DMS 273 (cell line): ENCODE measurements around the gene SVEP1.
"Not testable (repeated sequence)": the region's sequence is repeated elsewhere in the genome, so short reads cannot be mapped to it uniquely, and the experiment has no call there.

Experiments
- DNase-seq: peaks from one replicate; lab custom pipeline; 2025; ENCODE audit not compliant: unreplicated experiment; lab: John Stamatoyannopoulos, UW

Gene SVEP1

GRCh38 chr9:110383491-110383890 lies 196.1 kb downstream of the SVEP1 start:
- DNase-seq = no peak

DNA sequence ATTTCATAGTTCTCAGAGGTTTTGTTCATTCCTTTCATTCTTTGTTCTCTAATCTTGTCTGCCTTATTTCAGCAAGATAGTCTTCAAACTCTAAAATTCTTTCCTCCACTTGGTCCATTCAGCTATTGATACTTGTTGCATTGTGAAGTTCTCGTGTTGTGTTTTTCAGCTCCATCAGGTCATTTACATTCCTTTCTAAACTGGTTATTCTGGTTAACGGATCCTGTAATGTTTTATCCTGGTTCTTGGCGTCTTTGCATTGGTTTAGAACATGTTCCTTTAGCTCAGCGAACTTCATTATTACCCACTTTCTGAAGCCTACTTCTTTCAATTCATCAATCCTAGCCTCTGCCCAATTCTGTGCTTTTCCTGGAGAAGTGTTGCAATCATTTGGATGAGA lies 196.8 kb downstream of the SVEP1 start:
- no peak for DNase-seq

DNA sequence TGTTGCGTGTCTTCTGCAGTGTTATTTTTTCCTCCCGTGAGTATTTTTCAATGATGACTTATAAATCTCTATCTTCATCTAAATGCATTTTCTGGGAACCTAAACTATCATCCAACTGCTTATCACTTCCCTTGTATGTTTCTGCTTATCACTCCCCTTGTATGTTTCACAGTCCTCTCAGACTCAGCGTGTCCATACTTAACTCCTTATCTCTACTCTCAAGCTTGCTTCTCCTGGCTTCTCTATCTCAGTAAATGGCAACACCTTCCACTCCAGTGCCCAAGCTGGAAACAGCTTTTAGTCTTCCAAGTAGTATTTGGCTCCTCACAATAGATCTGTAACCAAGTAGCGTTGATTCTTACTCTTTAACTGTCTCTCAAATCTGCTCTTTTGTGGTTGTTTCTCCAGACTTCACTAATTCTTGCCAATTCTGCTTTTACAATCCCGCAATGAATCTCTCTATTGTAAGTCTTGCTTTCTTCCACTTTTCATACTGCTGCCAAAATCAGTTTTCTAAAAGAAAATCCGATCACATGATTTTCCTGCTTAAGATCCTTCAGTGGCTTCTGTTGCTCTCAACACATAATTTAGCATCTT lies 208.0 kb downstream of the SVEP1 start:
- DNase-seq = no peak

DNA sequence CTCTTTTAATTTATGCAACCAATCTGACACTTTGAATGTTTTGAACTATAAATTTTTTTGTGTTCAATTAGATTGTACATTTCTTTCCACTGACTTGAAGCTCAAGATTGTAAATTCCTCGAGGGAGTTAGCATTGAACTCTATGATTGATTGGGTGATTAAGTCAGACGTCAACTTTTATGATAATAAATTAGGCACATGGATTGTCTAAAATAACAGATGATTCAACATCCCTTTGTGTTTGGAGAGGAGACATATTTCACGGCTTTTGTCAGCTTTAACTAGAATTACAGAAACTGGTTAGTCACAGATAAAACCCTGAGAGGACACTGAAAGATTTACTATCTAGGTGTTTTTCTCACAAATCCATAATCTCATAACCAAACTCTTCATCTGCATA lies 209.2 kb downstream of the SVEP1 start:
- no peak for DNase-seq

- DNase-seq = no peak
These were observed 215.1 kb downstream of the SVEP1 start for GRCh38 chr9:110364451-110364850.

- not testable (repeated sequence) for DNase-seq
These were observed 220.5 kb downstream of the SVEP1 start for GRCh38 chr9:110358992-110359391.

GRCh38 chr9:110357505-110357904 lies 222.0 kb downstream of the SVEP1 start:
- no peak for DNase-seq

DNA sequence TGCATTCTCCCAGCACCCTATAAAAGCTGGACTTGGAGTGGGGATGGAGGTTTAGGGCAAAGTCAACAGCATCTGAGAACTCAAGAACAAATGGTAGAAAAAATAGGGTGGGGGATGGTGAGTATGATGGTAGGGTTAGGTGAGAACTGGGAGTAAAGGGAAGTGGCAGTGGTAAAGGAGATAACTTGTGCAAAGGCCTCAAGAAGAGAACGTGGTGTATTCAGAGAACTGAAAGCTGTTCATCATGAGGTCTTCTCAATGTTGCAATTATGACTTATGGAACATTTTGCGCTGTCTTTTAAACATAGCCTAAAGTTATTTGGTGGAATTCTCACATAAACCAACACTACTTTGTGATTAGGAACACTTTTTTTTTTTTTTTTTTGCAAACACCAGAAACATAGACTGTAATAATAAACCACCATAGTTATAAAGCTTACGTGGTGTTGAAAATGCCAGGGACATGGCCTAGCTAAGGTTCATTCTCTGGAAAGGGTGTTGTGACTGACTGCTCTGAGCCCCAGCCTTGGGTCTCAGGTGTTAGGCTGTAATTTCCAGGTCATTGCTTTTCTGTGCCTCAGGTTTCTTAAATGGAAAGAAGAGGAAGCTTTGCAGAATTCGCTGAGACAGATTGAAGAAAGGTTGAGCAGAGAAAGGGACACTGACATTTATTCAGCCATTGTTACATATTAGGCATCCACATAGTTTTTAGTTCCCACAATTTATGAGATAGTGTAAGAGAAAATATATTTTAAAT lies 222.7 kb downstream of the SVEP1 start:
- DNase-seq = no peak

DNA sequence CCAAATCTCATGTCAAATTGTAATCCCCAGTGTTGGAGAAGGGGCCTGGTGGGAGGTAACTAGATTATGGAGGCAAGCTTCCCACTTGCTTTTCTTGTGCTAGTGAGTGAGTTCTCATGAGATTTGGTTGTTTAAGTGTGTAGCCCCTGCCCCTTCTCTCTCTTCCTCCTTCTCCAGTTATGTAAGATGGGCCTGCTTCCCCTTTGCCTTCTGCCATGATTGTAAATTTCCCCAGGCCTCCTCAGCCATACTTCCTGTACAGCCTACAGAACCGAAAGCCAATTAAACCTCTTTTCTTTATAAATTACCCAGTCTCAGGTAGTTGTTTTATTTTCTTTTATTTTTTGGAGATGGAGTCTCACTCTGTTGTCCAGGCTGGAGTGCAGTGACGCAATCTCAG lies 223.6 kb downstream of the SVEP1 start:
- DNase-seq = no peak

GRCh38 chr9:110351009-110351467 lies 228.5 kb downstream of the SVEP1 start:
- no peak for DNase-seq

DNA sequence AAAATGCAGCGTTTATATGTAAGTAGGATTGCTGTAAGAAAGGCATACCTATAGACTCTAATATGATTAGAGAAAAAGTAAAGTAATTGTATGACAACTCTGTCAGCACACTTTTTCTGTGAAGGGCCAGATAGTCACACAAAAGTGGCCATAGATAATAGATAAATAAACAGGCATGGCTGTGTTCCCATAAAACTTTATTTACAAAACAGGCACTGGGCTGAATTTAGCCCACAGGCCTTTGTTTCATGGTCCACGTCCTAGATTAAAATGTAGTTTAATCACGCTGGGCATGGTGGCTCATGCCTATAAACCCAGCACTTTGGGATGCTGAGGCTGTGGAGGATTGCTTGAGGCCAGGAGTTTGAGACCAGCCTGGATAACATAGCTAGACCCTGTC lies 233.2 kb downstream of the SVEP1 start:
- no peak for DNase-seq

DNA sequence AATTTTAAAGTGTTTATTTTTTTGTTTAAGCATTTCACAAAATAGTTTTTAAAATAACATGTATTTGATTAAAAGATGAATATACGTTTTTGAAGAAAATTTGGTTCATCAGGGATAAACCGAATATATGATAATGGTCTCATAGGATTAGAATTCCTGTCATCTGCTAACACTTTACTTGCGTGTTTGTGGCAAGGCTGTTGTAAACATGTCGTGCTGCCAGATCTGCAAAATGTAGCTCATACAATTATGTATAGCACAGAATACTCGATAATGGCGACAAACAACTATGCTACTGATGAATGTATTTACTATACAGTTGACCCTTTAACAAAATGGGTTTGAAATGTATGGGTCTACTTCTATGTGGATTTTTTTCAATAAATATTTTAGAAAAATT lies 234.7 kb downstream of the SVEP1 start:
- DNase-seq = no peak

DNA sequence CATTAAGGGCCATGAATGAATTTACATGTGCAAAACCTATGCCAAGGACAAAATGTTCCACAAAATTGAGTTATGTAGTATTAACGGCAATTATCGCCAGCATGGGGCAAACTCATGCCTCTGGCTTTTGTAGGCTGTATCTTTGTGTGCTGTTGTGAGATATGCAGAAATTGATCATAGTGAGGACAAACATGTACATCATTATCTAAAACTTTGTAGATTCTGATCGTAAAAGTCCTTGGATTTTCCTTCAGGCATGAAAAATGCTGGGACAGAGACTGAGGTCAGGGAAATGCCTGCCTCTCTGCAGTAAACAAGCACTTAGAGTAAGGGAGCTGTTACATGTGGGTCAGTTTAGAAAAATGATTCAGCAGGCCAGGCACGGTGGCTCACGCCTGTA lies 236.0 kb downstream of the SVEP1 start:
- DNase-seq = no peak

- DNase-seq = peak; percentile 29
These were observed 239.2 kb downstream of the SVEP1 start for GRCh38 chr9:110340306-110340705.

DNA sequence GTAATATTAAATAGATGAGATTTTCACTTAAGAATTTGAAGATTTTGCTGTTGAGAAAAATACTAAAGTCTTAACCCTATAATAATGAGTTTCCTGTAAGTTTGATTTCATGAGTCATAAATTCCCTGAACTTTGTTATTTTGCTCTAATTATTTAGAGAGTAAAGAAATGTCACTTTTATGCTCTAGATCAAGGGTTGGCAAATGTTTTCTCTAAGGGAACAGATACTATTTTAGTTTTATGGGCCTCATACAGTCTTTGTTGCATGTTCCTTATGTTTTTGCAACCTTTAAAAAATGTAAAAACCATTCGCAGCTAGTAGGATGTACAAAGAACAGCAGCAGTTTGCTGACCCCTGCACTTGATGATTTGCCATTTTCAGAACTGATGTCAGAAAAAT lies 241.4 kb downstream of the SVEP1 start:
- DNase-seq = no peak

- DNase-seq = no peak
These were observed 241.8 kb downstream of the SVEP1 start, which contains the start of gene TXNDC8 for GRCh38 chr9:110337727-110338126. Gene TXNDC8, minus strand, starts transcription at chr9:110337863.

DNA sequence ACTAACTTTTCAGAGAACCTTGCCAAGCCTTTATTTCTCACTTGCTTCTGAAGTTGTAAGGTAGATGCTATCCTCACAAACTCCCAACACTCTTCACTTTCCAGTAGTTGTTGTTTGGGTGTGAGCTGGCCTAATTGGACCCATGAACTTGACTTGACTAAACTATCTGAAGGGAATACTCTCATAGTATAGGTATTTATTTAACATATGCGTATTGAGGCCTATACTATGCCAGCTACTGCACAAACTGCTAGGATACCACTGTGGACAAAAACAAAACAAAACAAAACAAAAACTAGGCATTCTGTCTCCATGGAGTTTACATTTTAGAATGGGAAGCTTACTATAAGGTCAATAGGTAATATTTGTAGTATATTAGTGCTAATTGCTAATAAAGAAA lies 243.2 kb downstream of the SVEP1 start:
- DNase-seq = no peak

- DNase-seq = no peak
These were observed 244.7 kb downstream of the SVEP1 start for GRCh38 chr9:110334871-110335270.

- DNase-seq = no peak
These were observed 245.4 kb downstream of the SVEP1 start for GRCh38 chr9:110334183-110334582.

- DNase-seq = no peak
These were observed 246.8 kb downstream of the SVEP1 start for GRCh38 chr9:110332766-110333165.

GRCh38 chr9:110330484-110331105 lies 248.9 kb downstream of the SVEP1 start:
- DNase-seq = no peak

DNA sequence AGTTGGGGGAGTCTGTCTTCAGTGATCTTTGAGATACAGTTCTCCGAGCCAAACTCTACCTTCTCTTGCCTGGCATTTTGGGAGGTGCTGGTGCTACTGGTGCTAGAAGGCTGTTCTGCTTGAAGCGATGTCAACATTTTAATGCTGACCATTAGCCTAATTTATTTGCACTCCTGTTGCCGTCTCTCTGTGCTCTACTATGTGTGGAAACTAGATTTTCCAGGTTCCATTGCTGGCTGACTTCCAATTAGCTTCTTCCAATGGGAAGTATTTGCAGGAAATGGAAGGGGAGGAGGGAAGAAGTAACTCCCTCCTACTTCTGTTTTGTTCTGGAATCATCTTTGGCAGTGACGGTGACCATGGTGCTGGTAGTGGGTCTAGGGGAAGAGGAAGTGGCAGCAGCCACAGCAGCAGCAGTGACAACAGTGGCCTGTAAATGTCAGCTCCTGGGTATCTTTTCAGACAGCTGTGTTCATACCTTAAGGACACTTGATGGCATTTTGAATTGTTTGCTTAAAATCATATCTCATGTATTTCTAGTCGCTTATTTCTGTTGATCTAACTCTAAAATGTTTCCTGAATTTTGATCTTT lies 249.8 kb downstream of the SVEP1 start:
- no peak for DNase-seq
